Esophagus (tissue), 2 donors: Measurements from ENCODE around the gene OR11H1. TPM values are rescaled to one million over a fixed set of nuclear protein-coding genes. Genes with fewer than 3 reads are reported as not detected.
"Not testable (repeated sequence)": the region's sequence is repeated elsewhere in the genome, so short reads cannot be mapped to it uniquely, and the experiment has no call there.

ENCODE experiments used
- H3K27ac ChIP-seq, 2 donors: one replicate each; pipeline ENCODE4 v1.5.1; 2013; ENCODE audit warnings: low read depth in 2 of 2, mild to moderate bottlenecking in 2 of 2, inconsistent platforms in 1 of 2, low read length in 1 of 2, moderate library complexity in 1 of 2
- H3K27me3 ChIP-seq, 2 donors: one replicate each; pipeline ENCODE4 v1.6.1; 2013; ENCODE audit warnings: low read length in 2 of 2, control low read depth in 1 of 2, mild to moderate bottlenecking in 1 of 2; ENCODE audit not compliant: insufficient read depth in 2 of 2, control insufficient read depth in 1 of 2
- H3K36me3 ChIP-seq, 2 donors: one replicate each; pipeline ENCODE4 v1.6.1; 2013; ENCODE audit warnings: low read length in 1 of 2; ENCODE audit not compliant: control insufficient read depth in 2 of 2, insufficient read depth in 2 of 2
- H3K4me1 ChIP-seq, 2 donors: one replicate each; pipeline ENCODE4 v1.6.1; 2013; ENCODE audit warnings: low read length in 1 of 2; ENCODE audit not compliant: control insufficient read depth in 2 of 2, insufficient read depth in 2 of 2
- H3K4me3 ChIP-seq, 2 donors: one replicate each; pipeline ENCODE4 v1.5.1; 2013; ENCODE audit warnings: low read length in 2 of 2, mild to moderate bottlenecking in 2 of 2, low read depth in 1 of 2, moderate library complexity in 1 of 2
- H3K9me3 ChIP-seq, 2 donors: one replicate each; pipeline ENCODE4 v1.6.1; 2013; ENCODE audit warnings: mild to moderate bottlenecking in 2 of 2, low read depth in 1 of 2, low read length in 1 of 2, moderate library complexity in 1 of 2; ENCODE audit not compliant: control insufficient read depth in 2 of 2, insufficient read depth in 1 of 2
- WGBS, 2 donors: extraction: QIAGEN DNeasy Blood & Tissue Kit; methylation state at CpG; one replicate each; pipeline ENCODE4 v1.1.7; 2013; 5-methylcytosine and 5-hydroxymethylcytosine counted together
- polyA plus RNA-seq, 2 donors: library from polyadenylated mRNA; stranded (reverse); fragments of 200-250 nt; gene quantifications; one replicate each; pipeline ENCODE4 v1.2.3, GENCODE V29; 2013
- donor health status: healthy with polysubstance abuse.
- donor health status: Bipolar disorder and iron deficiency.

The OR11H1 gene
- polyA plus RNA-seq = not detected

- H3K36me3 ChIP-seq = not testable (repeated sequence)
These were observed at the start of gene OR11H1 for GRCh38 chr22:15527892-15528291. Gene OR11H1, plus strand, starts transcription at chr22:15528192. Its CDS starts 0 bp downstream, at chr22:15528192.

GRCh38 chr22:15509967-15510366, 18.0 kb upstream of the OR11H1 start:
- H3K27me3 ChIP-seq, H3K9me3 ChIP-seq, H3K4me1 ChIP-seq, H3K4me3 ChIP-seq, H3K27ac ChIP-seq, H3K36me3 ChIP-seq: not testable (repeated sequence)
- 75 to 76% methylated on average over 16 to 20 of the region's 30 CpGs for WGBS, 2 donors

More at GRCh38 chr22:15527892-15528291, at the start of gene OR11H1:
- H3K9me3 ChIP-seq, H3K4me3 ChIP-seq, H3K27me3 ChIP-seq, H3K27ac ChIP-seq, H3K4me1 ChIP-seq: not testable (repeated sequence)
- no CpG with 5 or more reads among the region's 3 CpGs for WGBS, 2 donors

GRCh38 chr22:15515896-15516295, 12.1 kb upstream of the OR11H1 start:
- 87 to 89% methylated on average over 9 of the region's 9 CpGs for WGBS, 2 donors

GRCh38 chr22:15553767-15554166, 25.8 kb downstream of the OR11H1 start:
- H3K9me3 ChIP-seq, H3K27me3 ChIP-seq, H3K27ac ChIP-seq, H3K4me1 ChIP-seq, H3K36me3 ChIP-seq, H3K4me3 ChIP-seq: not testable (repeated sequence)
- 73 to 83% methylated on average over 14 to 16 of the region's 31 CpGs for WGBS, 2 donors

More at GRCh38 chr22:15515896-15516295, 12.1 kb upstream of the OR11H1 start:
- not testable (repeated sequence) for H3K36me3 ChIP-seq, H3K4me1 ChIP-seq, H3K4me3 ChIP-seq, H3K9me3 ChIP-seq, H3K27me3 ChIP-seq, H3K27ac ChIP-seq

- not testable (repeated sequence) for H3K4me3 ChIP-seq, H3K4me1 ChIP-seq, H3K36me3 ChIP-seq, H3K27me3 ChIP-seq, H3K27ac ChIP-seq, H3K9me3 ChIP-seq
- WGBS, 2 donors = 78 to 82% methylated on average over 4 to 8 of the region's 10 CpGs
These were observed 35.5 kb downstream of the OR11H1 start for GRCh38 chr22:15563461-15563860.

- H3K27ac ChIP-seq, H3K27me3 ChIP-seq, H3K36me3 ChIP-seq, H3K4me1 ChIP-seq, H3K9me3 ChIP-seq, H3K4me3 ChIP-seq: not testable (repeated sequence)
These were observed 37.1 kb downstream of the OR11H1 start for GRCh38 chr22:15565063-15565462.

Other genes with a start within 250 kb of the OR11H1 start
- gene POTEH, start 161.8 kb downstream of the OR11H1 start, polyA plus RNA-seq = not detected